ENCODE measurements around the gene USP7.

DNA sequence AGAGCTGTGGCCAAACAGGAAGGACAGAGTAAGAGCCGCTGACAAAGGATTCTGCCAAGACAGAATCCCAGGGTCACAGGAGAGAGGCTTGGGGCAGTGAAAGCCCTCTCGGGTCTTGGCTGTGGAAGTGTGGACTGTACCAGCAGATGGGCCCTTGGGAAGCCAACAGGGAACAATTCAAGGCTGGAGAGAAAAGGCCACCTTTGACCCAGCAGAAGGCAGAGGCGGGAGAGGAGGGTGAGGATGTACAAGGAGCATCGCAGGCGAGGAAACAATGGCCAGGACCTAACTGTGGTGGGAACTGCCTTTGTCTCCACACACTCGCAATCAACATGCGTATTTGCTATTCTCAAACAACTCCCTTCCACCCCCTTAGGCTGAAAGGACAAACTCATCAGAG, 110.6 kb downstream of the USP7 start:
- TF ChIP-seq, protein P1, sequence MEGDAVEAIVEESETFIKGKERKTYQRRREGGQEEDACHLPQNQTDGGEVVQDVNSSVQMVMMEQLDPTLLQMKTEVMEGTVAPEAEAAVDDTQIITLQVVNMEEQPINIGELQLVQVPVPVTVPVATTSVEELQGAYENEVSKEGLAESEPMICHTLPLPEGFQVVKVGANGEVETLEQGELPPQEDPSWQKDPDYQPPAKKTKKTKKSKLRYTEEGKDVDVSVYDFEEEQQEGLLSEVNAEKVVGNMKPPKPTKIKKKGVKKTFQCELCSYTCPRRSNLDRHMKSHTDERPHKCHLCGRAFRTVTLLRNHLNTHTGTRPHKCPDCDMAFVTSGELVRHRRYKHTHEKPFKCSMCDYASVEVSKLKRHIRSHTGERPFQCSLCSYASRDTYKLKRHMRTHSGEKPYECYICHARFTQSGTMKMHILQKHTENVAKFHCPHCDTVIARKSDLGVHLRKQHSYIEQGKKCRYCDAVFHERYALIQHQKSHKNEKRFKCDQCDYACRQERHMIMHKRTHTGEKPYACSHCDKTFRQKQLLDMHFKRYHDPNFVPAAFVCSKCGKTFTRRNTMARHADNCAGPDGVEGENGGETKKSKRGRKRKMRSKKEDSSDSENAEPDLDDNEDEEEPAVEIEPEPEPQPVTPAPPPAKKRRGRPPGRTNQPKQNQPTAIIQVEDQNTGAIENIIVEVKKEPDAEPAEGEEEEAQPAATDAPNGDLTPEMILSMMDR (IDR thresholded peaks at IDR 0.05) = no peak
- no peak for TF ChIP-seq POLR2A (IDR thresholded peaks at IDR 0.05)

Measured in upper lobe of left lung (tissue), 4 donors.